ENCODE results near the gene EZH2.

DNA sequence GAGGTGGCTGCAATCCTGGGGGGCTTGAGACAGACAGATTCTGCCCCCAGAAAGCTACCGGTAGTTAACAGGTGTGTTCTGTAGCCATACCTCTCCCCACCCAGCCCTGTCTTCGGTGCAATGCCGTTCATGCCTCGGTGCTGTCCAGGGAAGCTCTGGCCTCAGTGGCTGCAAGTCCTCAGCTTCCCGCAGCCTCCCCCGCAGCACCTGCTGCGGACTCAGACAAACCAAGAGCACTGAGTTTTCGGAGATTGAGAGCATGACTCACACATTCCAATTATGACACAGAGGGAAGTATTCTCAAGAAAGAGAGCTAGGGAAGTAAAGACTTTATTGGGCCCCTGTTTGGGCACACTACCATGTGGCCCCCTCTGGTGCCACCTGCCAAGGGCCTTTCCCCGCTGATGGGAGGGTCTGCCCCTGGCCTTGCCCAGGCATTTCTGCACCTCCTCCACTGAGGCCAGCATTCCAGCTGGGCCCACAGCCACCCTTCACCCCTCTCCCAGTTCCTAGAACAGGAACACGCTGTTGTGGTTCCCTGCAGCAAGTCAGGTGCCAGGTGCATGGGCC is 30.2 kb upstream of the EZH2 start:
- no peak for TF ChIP-seq ESRRA (CRISPR knock-in tag; IDR thresholded peaks at IDR 0.05; ENCODE audit: borderline replicate concordance)
- no peak for TF ChIP-seq ETV6 (CRISPR knock-in tag; IDR thresholded peaks at IDR 0.05)
- TF ChIP-seq ELF4 (CRISPR knock-in tag; IDR thresholded peaks at IDR 0.05; ENCODE audit: low read depth): no peak
- TF ChIP-seq, protein P1, sequence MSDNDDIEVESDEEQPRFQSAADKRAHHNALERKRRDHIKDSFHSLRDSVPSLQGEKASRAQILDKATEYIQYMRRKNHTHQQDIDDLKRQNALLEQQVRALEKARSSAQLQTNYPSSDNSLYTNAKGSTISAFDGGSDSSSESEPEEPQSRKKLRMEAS (CRISPR knock-in tag; IDR thresholded peaks at IDR 0.05): no peak
- no peak for TF ChIP-seq MYBL2 (CRISPR knock-in tag; IDR thresholded peaks at IDR 0.05)
- TF ChIP-seq, protein P2, sequence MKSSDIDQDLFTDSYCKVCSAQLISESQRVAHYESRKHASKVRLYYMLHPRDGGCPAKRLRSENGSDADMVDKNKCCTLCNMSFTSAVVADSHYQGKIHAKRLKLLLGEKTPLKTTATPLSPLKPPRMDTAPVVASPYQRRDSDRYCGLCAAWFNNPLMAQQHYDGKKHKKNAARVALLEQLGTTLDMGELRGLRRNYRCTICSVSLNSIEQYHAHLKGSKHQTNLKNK (CRISPR knock-in tag; IDR thresholded peaks at IDR 0.05): no peak
- TF ChIP-seq ZNF121 (CRISPR knock-in tag; IDR thresholded peaks at IDR 0.05): no peak
- TF ChIP-seq, protein P3, sequence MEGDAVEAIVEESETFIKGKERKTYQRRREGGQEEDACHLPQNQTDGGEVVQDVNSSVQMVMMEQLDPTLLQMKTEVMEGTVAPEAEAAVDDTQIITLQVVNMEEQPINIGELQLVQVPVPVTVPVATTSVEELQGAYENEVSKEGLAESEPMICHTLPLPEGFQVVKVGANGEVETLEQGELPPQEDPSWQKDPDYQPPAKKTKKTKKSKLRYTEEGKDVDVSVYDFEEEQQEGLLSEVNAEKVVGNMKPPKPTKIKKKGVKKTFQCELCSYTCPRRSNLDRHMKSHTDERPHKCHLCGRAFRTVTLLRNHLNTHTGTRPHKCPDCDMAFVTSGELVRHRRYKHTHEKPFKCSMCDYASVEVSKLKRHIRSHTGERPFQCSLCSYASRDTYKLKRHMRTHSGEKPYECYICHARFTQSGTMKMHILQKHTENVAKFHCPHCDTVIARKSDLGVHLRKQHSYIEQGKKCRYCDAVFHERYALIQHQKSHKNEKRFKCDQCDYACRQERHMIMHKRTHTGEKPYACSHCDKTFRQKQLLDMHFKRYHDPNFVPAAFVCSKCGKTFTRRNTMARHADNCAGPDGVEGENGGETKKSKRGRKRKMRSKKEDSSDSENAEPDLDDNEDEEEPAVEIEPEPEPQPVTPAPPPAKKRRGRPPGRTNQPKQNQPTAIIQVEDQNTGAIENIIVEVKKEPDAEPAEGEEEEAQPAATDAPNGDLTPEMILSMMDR (IDR thresholded peaks at IDR 0.05): no peak
- TF ChIP-seq, protein P4, sequence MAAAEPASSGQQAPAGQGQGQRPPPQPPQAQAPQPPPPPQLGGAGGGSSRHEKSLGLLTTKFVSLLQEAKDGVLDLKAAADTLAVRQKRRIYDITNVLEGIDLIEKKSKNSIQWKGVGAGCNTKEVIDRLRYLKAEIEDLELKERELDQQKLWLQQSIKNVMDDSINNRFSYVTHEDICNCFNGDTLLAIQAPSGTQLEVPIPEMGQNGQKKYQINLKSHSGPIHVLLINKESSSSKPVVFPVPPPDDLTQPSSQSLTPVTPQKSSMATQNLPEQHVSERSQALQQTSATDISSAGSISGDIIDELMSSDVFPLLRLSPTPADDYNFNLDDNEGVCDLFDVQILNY (CRISPR knock-in tag; IDR thresholded peaks at IDR 0.05): no peak
